ENCODE results near the gene CHD9NB. TPM values are rescaled to one million over a fixed set of nuclear protein-coding genes. Genes with fewer than 3 reads are reported as not detected.

CHD9NB gene
- 0.13 and 0.39 TPM in 2 replicates for total RNA-seq

DNA sequence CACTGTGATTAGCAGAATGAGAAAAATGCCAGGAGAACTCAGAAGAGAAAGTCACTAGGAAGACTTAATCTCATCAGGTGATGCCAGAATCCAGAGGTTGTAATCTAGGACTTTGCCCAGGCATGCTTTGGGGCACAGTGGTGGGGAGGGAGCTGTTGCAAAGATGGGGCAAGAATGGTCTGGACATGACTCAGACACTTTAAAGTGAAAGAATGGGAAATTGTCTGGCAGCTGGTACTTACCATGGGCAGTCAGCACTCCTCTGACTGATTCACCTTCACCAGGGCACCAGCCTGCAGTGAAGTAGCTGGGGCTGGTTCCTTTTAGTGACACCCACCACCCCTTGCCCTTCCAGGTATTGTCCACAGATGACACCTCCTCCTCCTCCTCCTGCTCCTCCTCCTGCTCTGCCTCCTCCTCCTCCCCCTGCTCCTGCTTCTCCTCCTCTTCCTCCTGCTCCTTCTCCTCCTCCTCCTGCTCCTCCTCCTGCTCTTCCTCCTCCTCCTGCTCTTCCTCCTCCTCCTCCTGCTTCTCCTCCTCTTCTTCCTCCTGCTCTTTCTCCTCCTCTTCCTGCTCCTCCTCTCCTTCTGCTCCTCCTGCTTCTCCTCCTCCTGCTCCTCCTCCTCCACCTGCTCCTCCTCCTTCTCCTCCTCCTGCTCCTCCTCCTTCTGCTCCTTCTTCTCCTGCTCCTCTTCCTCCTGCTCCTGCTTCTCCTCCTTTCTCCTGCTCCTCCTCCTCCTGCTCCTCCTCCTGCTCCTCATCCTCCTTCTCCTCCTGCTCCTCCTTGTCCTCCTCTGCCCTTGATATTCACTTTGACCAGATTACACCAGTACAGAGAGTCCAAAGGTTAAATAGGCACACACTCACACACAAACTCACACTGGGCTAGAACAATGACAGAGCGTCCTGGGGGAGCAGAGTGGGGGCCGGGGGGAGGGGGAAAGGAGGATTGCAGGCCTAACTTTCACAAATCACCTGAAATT, at the start of gene CHD9NB:
TSS of gene CHD9NB (minus strand) at position 379 of the 983 bp plus-strand sequence. CDS start 8,739 bp downstream, outside the sequence.
- peak in 1 of 2 donors; percentile 81 for DNase-seq (ENCODE audit: low read depth in 2 of 2)

DNA sequence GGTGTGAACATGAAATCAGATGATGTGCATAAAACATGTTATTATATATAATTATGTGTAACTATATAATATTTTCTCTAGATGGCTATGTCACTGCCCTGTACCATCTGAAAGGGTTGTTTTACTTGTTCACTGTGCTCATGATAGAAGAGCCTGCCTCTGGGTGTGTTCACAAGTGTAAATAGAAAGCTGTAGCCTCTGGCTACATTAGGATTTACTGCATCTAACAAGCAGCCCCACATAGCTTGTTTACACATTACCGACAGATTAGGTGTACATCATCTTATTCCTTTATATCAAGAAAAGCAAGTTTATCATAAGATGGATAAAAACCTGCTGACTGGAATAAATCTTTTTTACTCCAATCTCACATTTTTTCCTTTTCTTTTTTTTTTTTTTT, 48.2 kb upstream of the CHD9NB start:
- DNase-seq (ENCODE audit: low read depth in 2 of 2), result no peak

DNA sequence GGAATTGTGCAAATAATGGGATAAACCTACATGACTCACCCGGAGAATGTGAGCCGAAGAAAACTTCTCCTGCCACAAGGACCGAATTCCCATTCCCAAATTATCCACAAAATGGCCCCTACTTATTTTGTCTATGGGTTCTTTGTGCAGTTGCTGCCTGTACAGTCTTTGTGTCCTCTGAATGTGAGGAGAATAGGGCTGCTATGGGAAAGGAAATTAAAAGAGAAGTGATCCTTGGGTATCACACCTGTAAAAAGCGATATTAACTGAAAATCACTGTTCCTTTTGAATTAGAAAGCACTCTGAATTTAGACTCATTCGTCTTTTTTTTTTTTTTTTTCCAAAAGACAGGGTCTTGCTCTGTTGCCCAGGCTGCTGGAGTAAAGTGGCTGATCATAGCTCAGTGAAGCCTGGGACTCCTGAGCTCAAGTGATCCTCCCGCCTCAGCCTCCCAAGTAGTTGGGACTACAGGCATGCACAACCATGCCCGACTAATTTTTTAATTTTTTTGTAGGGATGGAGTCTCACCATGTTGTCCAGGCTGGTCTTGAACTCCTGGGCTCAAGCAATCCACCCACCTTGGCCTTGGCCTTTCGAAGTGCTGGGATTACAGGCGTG, 47.5 kb upstream of the CHD9NB start:
- DNase-seq (ENCODE audit: low read depth in 2 of 2), result no peak

DNA sequence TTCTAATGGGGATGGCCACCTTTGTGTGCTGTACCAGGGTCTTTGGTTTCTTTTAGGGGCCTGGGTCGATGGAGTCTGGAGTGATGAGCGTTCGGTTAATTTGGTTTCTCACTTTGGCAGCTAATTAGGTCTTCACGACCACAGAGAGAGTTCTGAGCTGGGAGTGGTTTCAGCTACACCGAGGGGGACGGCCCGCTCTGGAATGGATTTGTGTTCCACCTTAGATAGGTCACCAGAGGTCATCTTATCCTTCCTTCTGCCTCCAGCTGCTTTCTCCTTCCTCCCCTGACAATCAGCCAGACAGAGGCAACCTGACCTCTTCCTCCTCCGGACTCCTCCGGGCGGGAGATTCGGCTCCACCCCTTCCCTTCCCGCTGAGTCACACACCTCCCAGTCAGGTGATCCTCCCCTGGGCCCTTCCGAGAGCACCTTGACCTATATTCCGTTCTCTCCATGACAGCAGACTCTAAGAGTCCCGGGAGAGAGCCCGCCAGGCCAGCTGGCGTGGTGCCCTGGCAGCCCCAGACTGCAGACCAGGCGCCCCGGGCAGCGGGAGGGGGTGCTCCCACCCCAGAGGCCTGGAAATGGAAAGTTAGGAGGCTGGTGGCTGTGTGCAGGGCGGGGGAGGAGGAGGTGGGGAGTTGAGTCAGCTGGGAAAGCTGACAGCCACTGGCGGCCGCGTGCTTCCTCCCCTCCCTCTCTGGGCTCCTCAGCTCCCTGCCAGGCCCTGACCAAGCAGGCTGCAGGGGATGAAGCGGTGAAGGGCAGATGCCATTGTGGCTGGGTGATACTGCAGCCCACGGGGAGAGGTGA, 46.8 kb upstream of the CHD9NB start:
- peak; percentile 81 to 97 for DNase-seq (ENCODE audit: low read depth in 2 of 2)

DNA sequence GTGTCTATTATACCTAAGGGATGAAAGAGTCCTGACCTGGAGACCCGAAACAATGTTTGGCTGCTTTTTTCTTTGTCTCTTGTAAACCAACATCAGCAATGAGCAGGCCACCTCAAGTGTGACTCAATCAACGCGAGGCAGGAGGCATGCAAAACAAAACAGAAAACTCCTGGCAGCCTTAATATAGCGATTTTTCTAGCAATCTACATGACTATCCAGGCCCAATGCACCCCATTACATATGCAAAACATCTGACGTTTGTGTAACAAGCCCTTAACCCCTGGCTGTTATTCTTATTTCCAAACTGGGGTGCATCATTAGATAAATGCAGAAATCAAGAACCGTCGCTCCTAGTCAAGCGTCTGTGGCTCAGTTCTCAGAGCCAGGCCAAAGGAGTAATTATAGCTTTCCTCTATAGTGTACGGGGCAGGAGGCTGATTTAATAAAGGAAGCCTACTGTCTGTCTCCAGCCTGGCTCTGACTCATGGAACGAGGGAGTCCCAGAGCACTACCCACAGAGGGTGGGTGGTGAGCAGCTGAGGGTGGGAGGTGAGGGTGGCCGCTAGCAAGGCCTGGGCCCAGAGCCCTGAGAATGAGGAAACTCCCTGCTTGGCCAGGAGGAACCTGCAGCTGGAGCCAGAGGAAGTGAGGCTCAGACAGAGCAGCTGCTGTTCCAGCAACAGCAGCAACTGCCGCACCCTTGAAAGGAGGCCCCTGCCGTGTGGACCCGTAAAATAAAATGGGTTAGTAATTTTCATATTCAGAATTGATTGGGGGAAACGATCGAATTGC, 46.0 kb upstream of the CHD9NB start:
- peak in 1 of 2 donors; percentile 96 for DNase-seq (ENCODE audit: low read depth in 2 of 2)

DNA sequence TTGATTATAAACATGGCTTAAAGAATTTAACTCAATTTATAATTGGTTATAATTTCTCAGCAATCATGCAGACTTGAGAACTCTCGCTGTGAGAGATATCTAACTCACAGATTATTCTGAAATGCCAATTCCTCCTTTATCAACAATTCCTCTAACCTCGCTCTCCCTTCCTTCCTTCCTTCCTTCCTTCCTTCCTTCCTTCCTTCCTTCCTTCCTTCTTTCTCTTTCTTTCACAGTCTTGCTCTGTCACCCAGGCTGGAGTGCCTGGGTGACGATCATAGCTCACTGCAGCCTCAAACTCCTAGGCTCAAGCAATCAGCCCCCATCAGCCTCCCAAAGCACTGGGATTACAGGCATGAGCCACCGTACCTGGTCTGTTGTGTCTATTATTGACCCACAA, 44.5 kb upstream of the CHD9NB start:
- no peak for DNase-seq (ENCODE audit: low read depth in 2 of 2)

DNA sequence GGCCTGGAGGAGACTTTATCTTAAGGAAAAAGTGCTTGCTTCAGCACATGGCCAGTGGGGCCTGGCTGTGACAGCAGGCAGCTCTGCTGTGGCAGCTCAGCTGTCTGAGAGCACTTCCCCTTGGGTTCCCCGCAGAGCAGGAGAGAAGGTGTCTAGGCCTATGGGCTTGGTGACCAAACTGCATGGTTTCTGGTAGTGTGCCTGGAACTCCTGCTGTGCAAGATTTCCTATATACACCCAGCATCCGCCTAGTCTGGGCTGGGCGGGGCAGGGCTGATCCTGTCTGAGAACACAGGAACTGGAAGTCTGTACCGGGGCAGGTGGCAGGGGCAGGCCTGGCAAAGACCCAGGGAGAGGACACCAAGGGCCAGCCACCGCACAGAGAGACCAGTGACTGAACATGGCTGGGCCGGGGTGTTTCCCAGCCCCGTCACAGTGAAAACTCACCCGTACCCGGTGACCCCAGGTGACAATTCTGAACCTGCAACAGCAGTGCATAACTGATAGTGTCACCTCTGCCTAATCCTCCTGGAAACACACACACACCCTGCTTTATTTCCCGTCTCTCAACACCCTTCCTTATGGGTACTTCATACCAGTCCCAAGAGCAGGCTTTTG, 41.4 kb upstream of the CHD9NB start:
- peak; percentile 68 to 90 for DNase-seq (ENCODE audit: low read depth in 2 of 2)

DNA sequence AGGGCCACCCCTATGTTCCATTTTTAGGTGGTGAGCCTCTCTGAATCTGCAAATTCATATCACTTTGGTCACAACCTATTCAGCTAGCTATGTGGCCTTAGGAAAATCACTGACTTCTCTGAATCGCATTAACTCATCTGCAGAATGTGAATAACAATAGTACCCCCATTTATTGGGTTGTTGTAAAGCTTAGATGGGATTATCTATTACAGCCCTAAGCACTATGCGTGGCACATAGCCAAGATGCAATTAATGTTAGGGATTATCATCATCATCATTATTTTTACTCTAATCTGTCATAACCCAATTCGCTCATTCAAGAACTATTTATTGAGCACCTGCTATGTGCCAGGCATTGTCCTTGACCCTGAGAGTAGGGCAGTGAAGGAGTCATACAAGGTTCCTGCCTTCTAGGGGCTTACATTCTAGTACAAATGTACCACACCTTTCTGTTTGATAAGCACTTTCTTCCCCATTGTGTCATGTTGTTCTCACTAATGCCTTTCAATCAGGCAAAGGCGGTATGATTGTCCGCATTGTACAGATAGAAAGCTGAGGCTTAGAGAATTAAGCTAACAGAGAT, 40.6 kb upstream of the CHD9NB start:
- no peak for DNase-seq (ENCODE audit: low read depth in 2 of 2)

- DNase-seq (ENCODE audit: low read depth in 2 of 2), result no peak
These were observed 39.6 kb upstream of the CHD9NB start for GRCh38 chr16:53092284-53092683.

GRCh38 chr16:53091466-53092211, 38.9 kb upstream of the CHD9NB start:
- DNase-seq (ENCODE audit: low read depth in 2 of 2), result peak in 1 of 2 donors; percentile 67

- peak; percentile 73 to 94 for DNase-seq (ENCODE audit: low read depth in 2 of 2)
These were observed 38.1 kb upstream of the CHD9NB start for GRCh38 chr16:53090591-53091411.

DNA sequence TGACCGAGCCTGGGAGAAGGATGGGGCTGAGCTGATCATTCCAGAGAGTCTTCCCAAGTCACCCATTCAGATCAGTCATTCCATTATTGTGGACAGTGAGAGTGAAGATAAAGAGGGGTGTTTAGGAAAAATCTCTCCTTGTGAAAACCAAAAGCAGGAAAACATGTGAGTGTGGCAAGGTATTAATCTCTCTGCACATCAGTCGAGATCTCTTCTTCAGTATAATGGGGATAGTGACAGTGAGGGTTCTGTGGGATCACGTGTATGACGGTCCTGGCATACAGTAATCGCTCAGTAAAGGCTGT, 37.5 kb upstream of the CHD9NB start:
- peak in 1 of 2 donors; percentile 61 for DNase-seq (ENCODE audit: low read depth in 2 of 2)

DNA sequence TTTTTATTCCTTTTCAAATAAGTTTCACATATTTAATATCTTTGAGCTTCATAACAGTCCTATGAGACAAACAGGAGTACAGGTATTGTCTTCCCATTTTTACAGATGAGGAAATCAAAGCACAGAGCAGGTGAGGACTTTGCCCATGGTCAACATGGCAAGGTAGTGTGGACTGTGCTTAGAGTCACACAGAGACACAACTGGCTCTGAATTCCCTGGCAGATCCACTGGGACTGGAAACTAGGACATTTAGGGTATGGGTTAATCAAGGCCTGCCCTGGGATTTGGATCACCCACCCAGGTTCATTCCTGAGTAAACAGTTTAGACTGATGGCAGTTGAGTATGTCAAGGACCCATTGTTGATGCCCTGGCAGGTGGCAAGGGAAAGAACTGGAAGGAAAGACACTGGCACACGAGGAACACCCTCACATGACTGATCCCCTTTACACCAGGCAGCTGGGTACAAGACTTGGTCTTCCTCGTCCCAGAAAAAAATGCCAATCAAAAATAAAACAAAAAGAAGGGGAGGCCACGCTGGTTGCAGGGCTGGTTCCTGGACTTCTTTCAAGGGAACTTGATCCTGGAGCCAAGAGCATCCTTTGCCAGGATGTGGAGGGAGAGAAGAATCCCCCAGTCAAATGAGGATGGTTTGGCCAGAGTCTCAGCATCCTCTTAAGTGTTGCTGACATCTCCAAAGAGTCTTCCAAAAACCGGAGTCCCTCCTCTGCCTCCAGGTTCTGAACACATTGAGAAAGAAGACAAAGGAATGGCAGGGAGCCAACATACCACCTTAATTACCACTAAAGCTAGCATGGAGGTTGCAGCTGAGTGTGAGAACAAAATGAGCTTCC, 37.0 kb upstream of the CHD9NB start:
- DNase-seq (ENCODE audit: low read depth in 2 of 2), result peak in 1 of 2 donors; percentile 75

DNA sequence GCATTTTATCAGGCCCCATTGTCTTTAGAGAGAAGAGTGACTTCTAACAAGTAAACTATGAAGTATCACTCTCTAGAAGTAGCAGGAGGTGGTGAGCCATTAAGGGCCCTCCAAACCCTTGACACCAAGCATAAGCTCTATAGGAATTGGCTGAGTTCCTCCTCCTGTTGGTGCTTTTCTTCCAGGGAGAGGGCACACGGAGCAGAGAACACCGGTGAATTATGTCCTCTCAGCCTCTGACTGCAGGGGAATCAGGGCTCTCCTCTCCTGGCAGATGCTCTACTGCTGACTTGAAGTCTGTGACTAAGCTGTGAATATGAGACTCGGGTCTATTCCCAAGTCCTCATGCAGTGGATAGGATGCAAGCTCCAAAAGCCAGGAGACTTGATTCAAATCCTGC, 34.4 kb upstream of the CHD9NB start:
- no peak for DNase-seq (ENCODE audit: low read depth in 2 of 2)

- DNase-seq (ENCODE audit: low read depth in 2 of 2), result peak; percentile 48 to 56
These were observed 33.3 kb upstream of the CHD9NB start for GRCh38 chr16:53085931-53086421.

- peak in 1 of 2 donors; percentile 28 for DNase-seq (ENCODE audit: low read depth in 2 of 2)
These were observed 32.7 kb upstream of the CHD9NB start for GRCh38 chr16:53085369-53085843.

DNA sequence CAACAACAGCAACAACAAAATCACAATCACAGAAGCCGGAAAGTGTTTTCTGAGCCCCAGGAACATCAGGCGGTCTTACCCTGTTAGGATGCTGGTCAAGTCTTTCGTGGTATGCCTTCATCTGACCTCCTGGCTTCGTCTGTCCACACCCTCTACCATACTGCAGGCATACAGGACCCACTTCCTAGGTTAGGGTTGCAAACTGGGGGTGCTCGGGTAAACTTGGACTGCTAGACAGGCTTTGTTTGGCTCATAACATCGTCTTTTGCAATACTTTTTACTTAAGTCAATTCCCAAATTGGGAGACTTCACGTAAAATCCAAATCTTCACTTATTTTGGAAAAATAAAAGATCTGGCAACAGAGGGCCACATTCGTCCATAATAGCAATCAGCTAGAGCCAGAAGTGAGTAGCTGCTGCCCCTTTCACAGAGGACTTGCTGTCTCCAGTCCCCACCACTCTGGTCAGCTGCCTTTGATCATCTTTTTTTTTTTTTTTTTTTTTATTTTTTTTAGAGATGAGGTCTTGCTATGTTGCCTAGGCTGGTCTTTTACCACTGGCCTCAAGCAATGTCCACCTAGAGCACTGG, 32.1 kb upstream of the CHD9NB start:
- no peak for DNase-seq (ENCODE audit: low read depth in 2 of 2)
